ENCODE measurements around the gene ZNF668.
"Not testable (repeated sequence)": the region's sequence is repeated elsewhere in the genome, so short reads cannot be mapped to it uniquely, and the experiment has no call there.

The ZNF668 gene

GRCh38 chr16:31100876-31101641 is 27.0 kb upstream of the ZNF668 start:
- not testable (repeated sequence) for DNase-seq (ENCODE audit: low spot score)

- no peak for DNase-seq (ENCODE audit: low spot score)
These were observed 26.0 kb upstream of the ZNF668 start for GRCh38 chr16:31099860-31100638.

- peak; percentile 94 for DNase-seq (ENCODE audit: low spot score)
These were observed 20.5 kb upstream of the ZNF668 start, which contains the start of gene VKORC1 for GRCh38 chr16:31094424-31095120. Gene VKORC1, minus strand, starts transcription at chr16:31094797. Its CDS starts 68 bp downstream, at chr16:31094729.

GRCh38 chr16:31094088-31094423 is 20.0 kb upstream of the ZNF668 start:
- DNase-seq (ENCODE audit: low spot score), result no peak

- peak; percentile 36 for DNase-seq (ENCODE audit: low spot score)
These were observed 19.2 kb upstream of the ZNF668 start for GRCh38 chr16:31093132-31093703.

- DNase-seq (ENCODE audit: low spot score), result no peak
These were observed 18.3 kb upstream of the ZNF668 start for GRCh38 chr16:31092330-31092729.

- no peak for DNase-seq (ENCODE audit: low spot score)
These were observed 16.5 kb upstream of the ZNF668 start for GRCh38 chr16:31090540-31090939.

GRCh38 chr16:31089199-31089598 is 15.2 kb upstream of the ZNF668 start:
- no peak for DNase-seq (ENCODE audit: low spot score)

GRCh38 chr16:31088459-31089183 is 14.6 kb upstream of the ZNF668 start, which contains the start of gene PRSS53:
Gene PRSS53, minus strand, starts transcription at chr16:31088943. Its CDS starts 134 bp downstream, at chr16:31088809.
- no peak for DNase-seq (ENCODE audit: low spot score)

- DNase-seq (ENCODE audit: low spot score), result no peak
These were observed 13.9 kb upstream of the ZNF668 start for GRCh38 chr16:31087971-31088370.

- no peak for DNase-seq (ENCODE audit: low spot score)
These were observed 13.4 kb upstream of the ZNF668 start for GRCh38 chr16:31087481-31087880.

GRCh38 chr16:31086629-31086906 is 12.5 kb upstream of the ZNF668 start:
- DNase-seq (ENCODE audit: low spot score), result no peak

- DNase-seq (ENCODE audit: low spot score), result no peak
These were observed 12.0 kb upstream of the ZNF668 start for GRCh38 chr16:31085873-31086628.

GRCh38 chr16:31085411-31085810 is 11.4 kb upstream of the ZNF668 start:
- DNase-seq (ENCODE audit: low spot score), result no peak

GRCh38 chr16:31084584-31085302 is 10.7 kb upstream of the ZNF668 start:
- DNase-seq (ENCODE audit: low spot score), result no peak

- DNase-seq (ENCODE audit: low spot score), result no peak
These were observed 9.9 kb upstream of the ZNF668 start for GRCh38 chr16:31083981-31084380.

- no peak for DNase-seq (ENCODE audit: low spot score)
These were observed 9.5 kb upstream of the ZNF668 start for GRCh38 chr16:31083556-31083955.

- DNase-seq (ENCODE audit: low spot score), result no peak
These were observed 9.0 kb upstream of the ZNF668 start for GRCh38 chr16:31083081-31083480.

- no peak for DNase-seq (ENCODE audit: low spot score)
These were observed 8.5 kb upstream of the ZNF668 start for GRCh38 chr16:31082368-31083045.

Measured in NAMALWA (cell line).